Fibroblast of lung (primary cell): ENCODE results near the gene MRPS9. TPM values are rescaled to one million over a fixed set of nuclear protein-coding genes. Genes with fewer than 3 reads are reported as not detected.

Source experiments
- DNase-seq, 2 donors: peaks; one replicate each; pipeline versions ENCODE4 v3.0.0 to v3.0.0-alpha.2; 2010; ENCODE audit warnings: low read depth in 2 of 2
- H2AFZ ChIP-seq: 2 replicates; pipeline ENCODE4 v1.5.1; 2012; ENCODE audit warnings: low read length, control low read depth, inconsistent platforms
- H3K27ac ChIP-seq: 2 replicates; pipeline ENCODE4 v1.5.1; 2011; ENCODE audit warnings: low read length, control low read depth; ENCODE audit not compliant: insufficient read depth
- H3K27me3 ChIP-seq: 2 replicates; pipeline ENCODE4 v1.5.1; 2011; ENCODE audit warnings: mild to moderate bottlenecking, low read length; ENCODE audit not compliant: control insufficient read depth, insufficient read depth
- H3K36me3 ChIP-seq: 2 replicates; pipeline ENCODE4 v1.5.1; 2011; ENCODE audit warnings: low read length; ENCODE audit not compliant: control insufficient read depth, insufficient read depth
- H3K4me1 ChIP-seq: 2 replicates; pipeline ENCODE4 v1.5.1; 2011; ENCODE audit warnings: low read length; ENCODE audit not compliant: control insufficient read depth, insufficient read depth; ENCODE audit errors: extremely low read depth
- H3K4me2 ChIP-seq: 2 replicates; pipeline ENCODE4 v1.5.1; 2011; ENCODE audit warnings: low read length, control low read depth; ENCODE audit not compliant: insufficient read depth; ENCODE audit errors: extremely low read depth
- H3K4me3 ChIP-seq, 4 experiments: fragments of 200-600 bp in 1 of 4; sonication (generic) in 1 of 4; replicated peaks in 1 of 4; 2 replicates each; pipeline ENCODE4 v1.5.1; 2011 to 2016; ENCODE audit warnings: low read length in 4 of 4, low read depth in 3 of 4, mild to moderate bottlenecking in 3 of 4, control low read depth in 2 of 4, inconsistent platforms in 1 of 4, mixed read lengths in 1 of 4; ENCODE audit not compliant: insufficient read depth in 1 of 4; ENCODE audit errors: control extremely low read depth in 1 of 4
- H3K79me2 ChIP-seq: 2 replicates; pipeline ENCODE4 v1.5.1; 2012; ENCODE audit warnings: mild to moderate bottlenecking, low read length, inconsistent platforms; ENCODE audit not compliant: control insufficient read depth, insufficient read depth
- H3K9ac ChIP-seq: 2 replicates; pipeline ENCODE4 v1.5.1; 2011; ENCODE audit warnings: mild to moderate bottlenecking, low read length, control low read depth; ENCODE audit not compliant: insufficient read depth
- H3K9me3 ChIP-seq: 2 replicates; pipeline ENCODE4 v1.5.1; 2012; ENCODE audit warnings: low read depth, low read length; ENCODE audit not compliant: control insufficient read depth, insufficient read depth
- H4K20me1 ChIP-seq: 2 replicates; pipeline ENCODE4 v1.5.1; 2011; ENCODE audit warnings: low read length; ENCODE audit not compliant: control insufficient read depth, insufficient read depth; ENCODE audit errors: extremely low read depth
- CTCF ChIP-seq, 2 donors: IDR thresholded peaks in 1 of 2; conservative IDR thresholded peaks in 1 of 2; 1 replicate in 1 of 2; 2 replicates in 1 of 2; pipeline ENCODE4 v1.5.1; 2011 to 2012; ENCODE audit warnings: low read length in 2 of 2, control low read depth in 1 of 2, inconsistent platforms in 1 of 2, low read depth in 1 of 2, mild to moderate bottlenecking in 1 of 2
- EZH2 ChIP-seq: IDR thresholded peaks from 2 replicates; pipeline ENCODE4 v1.5.1; 2012; ENCODE audit warnings: low read length, control low read depth, mild to moderate bottlenecking; ENCODE audit errors: missing control alignments
- polyA plus RNA-seq, 2 donors: library from polyadenylated mRNA; depleted of rRNA in 1 of 2; stranded (reverse) in 1 of 2; unstranded in 1 of 2; fragments of >200 nt; gene quantifications; 2 replicates each; pipeline ENCODE4 v1.2.1, GENCODE V29; 2011 to 2012; ENCODE audit warnings: missing spikeins in 1 of 2
- total RNA-seq: library from RNA; depleted of rRNA; stranded (reverse); fragments of >200 nt; gene quantifications from 2 replicates; pipeline ENCODE4 v1.2.1, GENCODE V29; 2014

The MRPS9 gene
- total and polyA plus RNA-seq, 2 donors (not counting 1 experiment from before 2014, with no cell fraction given): 21.3 to 25.3 TPM

DNA sequence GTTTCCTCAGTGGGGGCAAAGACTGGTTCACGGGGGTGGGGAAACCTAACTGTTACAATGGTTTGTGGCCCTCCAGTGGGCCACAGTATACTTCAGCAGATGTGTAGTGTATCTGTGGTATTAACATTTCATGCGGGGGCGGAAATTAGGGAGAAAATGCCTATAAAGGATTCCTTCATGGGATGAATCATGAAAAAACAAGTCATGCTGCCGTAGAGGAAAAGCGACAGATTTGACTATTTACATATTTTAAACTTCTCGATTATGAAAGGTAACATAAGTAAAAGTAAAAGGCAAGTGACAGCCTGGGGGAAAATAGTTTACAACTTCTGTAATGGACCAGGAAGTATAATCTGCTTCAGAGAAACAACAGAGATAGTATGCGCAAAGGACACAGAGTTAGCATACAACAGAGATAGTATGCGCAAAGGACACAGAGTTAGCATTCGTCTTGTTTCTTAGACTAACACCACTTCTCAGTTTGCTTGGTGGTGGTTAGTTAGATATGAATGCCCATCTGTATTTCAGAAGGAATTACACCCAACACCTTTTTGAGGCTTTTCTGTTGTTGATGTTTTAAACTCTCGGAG lies 41.1 kb downstream of the MRPS9 start:
- no peak for TF ChIP-seq CTCF (conservative IDR thresholded peaks at IDR 0.05 in 1 of 2, IDR thresholded peaks at IDR 0.05 in 1 of 2; ENCODE audit: low read depth in 1 of 2, low read length in 2 of 2)
- no peak for TF ChIP-seq EZH2
- no peaks in the 10 kb centered on the region for H4K20me1 ChIP-seq
- no peaks in the 10 kb centered on the region for H3K79me2 ChIP-seq
- no peaks in the 10 kb centered on the region for H3K4me1 ChIP-seq
- H3K27me3 ChIP-seq: no peaks in the 10 kb centered on the region
- no peak overlapping the region for H3K4me2 ChIP-seq
- no peak overlapping the region for H3K4me3 ChIP-seq
- no peak overlapping the region for H3K27ac ChIP-seq
- H3K36me3 ChIP-seq: no peaks in the 10 kb centered on the region
- H2AFZ ChIP-seq: no peak overlapping the region
- DNase-seq: peak in 1 of 2 donors; percentile 27
- H3K9ac ChIP-seq: no peak overlapping the region
- no peaks in the 10 kb centered on the region for H3K9me3 ChIP-seq

- Histone ChIP-seq H3K27me3 (no peaks in the 10 kb centered on the region), H3K79me2 (no peaks in the 10 kb centered on the region), H3K4me1 (no peaks in the 10 kb centered on the region), H3K4me3 (no peak overlapping the region), H3K36me3 (no peaks in the 10 kb centered on the region), H4K20me1 (no peaks in the 10 kb centered on the region), H3K27ac (no peak overlapping the region), H2AFZ (no peak overlapping the region), H3K9me3 (no peaks in the 10 kb centered on the region), H3K9ac (no peak overlapping the region), H3K4me2 (no peak overlapping the region)
- DNase-seq: peak in 1 of 2 donors; percentile 14
- no peak for TF ChIP-seq CTCF (conservative IDR thresholded peaks at IDR 0.05 in 1 of 2, IDR thresholded peaks at IDR 0.05 in 1 of 2; ENCODE audit: low read depth in 1 of 2, low read length in 2 of 2)
- no peak for TF ChIP-seq EZH2
Measured at GRCh38 chr2:105080461-105080860, 42.6 kb downstream of the MRPS9 start.

GRCh38 chr2:105081006-105081601 lies 43.2 kb downstream of the MRPS9 start:
- Histone ChIP-seq H3K79me2 (no peaks in the 10 kb centered on the region), H3K36me3 (no peaks in the 10 kb centered on the region), H4K20me1 (no peaks in the 10 kb centered on the region), H3K4me2 (no peak overlapping the region), H2AFZ (no peak overlapping the region), H3K27me3 (no peaks in the 10 kb centered on the region), H3K9me3 (no peaks in the 10 kb centered on the region), H3K27ac (no peak overlapping the region), H3K4me1 (no peaks in the 10 kb centered on the region), H3K9ac (no peak overlapping the region), H3K4me3 (no peak overlapping the region)
- DNase-seq: peak; percentile 8 to 73
- no peak for TF ChIP-seq EZH2
- TF ChIP-seq CTCF (conservative IDR thresholded peaks at IDR 0.05 in 1 of 2, IDR thresholded peaks at IDR 0.05 in 1 of 2; ENCODE audit: low read depth in 1 of 2, low read length in 2 of 2): no peak
